HG03457 (cell line): ENCODE data around the gene MTARC1.

Source experiments
- ATAC-seq: cut with Tn5 transposase; IDR thresholded peaks from one replicate; pipeline ENCODE4 v1.9.1; 2021; ENCODE audit warnings: moderate number of reproducible peaks; ENCODE audit not compliant: unreplicated experiment

The MTARC1 gene

GRCh38 chr1:220769205-220769604 lies 17.5 kb upstream of the MTARC1 start:
- no peak for ATAC-seq

- ATAC-seq = peak; percentile 60
Observed at GRCh38 chr1:220770245-220770913, 16.3 kb upstream of the MTARC1 start.

- ATAC-seq = no peak
Observed at GRCh38 chr1:220772846-220773245, 13.9 kb upstream of the MTARC1 start.

GRCh38 chr1:220775240-220775853 lies 11.4 kb upstream of the MTARC1 start:
- no peak for ATAC-seq

- no peak for ATAC-seq
Observed at GRCh38 chr1:220776254-220776653, 10.5 kb upstream of the MTARC1 start.

GRCh38 chr1:220776720-220777326 lies 9.9 kb upstream of the MTARC1 start:
- ATAC-seq = peak; percentile 74

- ATAC-seq = no peak
Observed at GRCh38 chr1:220783453-220783852, 3.3 kb upstream of the MTARC1 start.

GRCh38 chr1:220784751-220785150 lies 2.0 kb upstream of the MTARC1 start:
- no peak for ATAC-seq

- no peak for ATAC-seq
Observed at GRCh38 chr1:220785166-220786056, 1.3 kb upstream of the MTARC1 start.

- ATAC-seq = no peak
Observed at GRCh38 chr1:220786057-220786336, 716 bp upstream of the MTARC1 start.

GRCh38 chr1:220787069-220787619 lies 431 bp downstream of the MTARC1 start:
- ATAC-seq = no peak

- ATAC-seq = no peak
Observed at GRCh38 chr1:220788900-220789299, 2.2 kb downstream of the MTARC1 start.

GRCh38 chr1:220789532-220790147 lies 2.9 kb downstream of the MTARC1 start:
- ATAC-seq = no peak

GRCh38 chr1:220791285-220791684 lies 4.6 kb downstream of the MTARC1 start:
- no peak for ATAC-seq

- no peak for ATAC-seq
Observed at GRCh38 chr1:220791956-220792355, 5.2 kb downstream of the MTARC1 start.

- no peak for ATAC-seq
Observed at GRCh38 chr1:220796530-220796929, 9.8 kb downstream of the MTARC1 start.

GRCh38 chr1:220797044-220797443 lies 10.3 kb downstream of the MTARC1 start:
- no peak for ATAC-seq

- no peak for ATAC-seq
Observed at GRCh38 chr1:220797553-220797952, 10.8 kb downstream of the MTARC1 start.

GRCh38 chr1:220798338-220798737 lies 11.6 kb downstream of the MTARC1 start:
- ATAC-seq = no peak

GRCh38 chr1:220800262-220800661 lies 13.5 kb downstream of the MTARC1 start:
- no peak for ATAC-seq
